GM18868 (cell line): Measurements from ENCODE around the gene IL13.

Source experiments
- ATAC-seq: cut with Tn5 transposase; IDR thresholded peaks from one replicate; pipeline ENCODE4 v1.9.1; 2021; ENCODE audit warnings: mild to moderate bottlenecking, moderate library complexity; ENCODE audit not compliant: unreplicated experiment

IL13 gene

DNA sequence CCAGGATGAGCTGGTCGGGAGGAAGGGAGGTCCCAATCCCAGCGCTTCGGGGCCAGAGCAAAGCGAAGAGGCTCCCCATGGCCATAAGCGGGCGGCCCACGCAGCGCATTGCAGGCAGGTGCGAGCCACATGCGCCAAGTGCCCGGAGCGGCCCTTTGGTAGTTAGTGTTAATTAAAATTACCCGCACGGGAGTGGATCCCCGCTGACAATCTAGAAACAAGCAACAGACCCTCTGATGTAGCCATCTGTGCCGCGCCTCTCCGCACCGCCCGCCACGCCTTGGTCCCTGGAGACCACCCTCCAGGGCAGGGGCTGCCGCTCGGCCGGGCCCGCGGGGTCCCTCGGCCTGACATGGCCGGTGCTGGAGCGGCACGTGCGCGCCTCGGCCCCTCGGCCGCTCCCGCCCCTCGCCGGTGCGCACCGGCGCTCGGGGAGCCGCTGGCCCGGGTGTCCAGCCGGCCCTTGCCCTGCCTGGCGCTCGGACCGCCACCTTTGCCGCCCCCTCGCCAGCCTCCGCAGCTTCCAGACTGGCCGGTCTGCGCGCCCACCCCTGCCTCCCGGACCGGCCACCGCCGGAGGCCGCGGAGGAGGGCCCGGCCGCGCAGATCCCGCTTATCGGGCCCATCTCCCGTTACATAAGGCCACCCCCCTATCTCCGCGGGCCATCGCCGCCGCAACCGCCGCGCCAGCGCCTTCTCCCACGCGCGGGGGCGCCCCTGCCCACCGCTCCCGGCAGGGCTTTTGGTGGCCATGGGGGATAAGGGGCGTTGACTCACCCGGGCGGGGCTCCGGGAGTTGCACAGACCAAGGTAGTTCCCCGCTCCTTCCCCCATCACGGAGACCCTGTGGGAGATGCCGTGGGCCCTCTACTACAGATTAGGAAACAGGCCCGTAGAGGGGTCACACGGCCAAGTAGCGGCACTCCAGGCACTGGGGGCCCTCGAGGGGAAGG, 1.9 kb upstream of the IL13 start:
- ATAC-seq: no peak

DNA sequence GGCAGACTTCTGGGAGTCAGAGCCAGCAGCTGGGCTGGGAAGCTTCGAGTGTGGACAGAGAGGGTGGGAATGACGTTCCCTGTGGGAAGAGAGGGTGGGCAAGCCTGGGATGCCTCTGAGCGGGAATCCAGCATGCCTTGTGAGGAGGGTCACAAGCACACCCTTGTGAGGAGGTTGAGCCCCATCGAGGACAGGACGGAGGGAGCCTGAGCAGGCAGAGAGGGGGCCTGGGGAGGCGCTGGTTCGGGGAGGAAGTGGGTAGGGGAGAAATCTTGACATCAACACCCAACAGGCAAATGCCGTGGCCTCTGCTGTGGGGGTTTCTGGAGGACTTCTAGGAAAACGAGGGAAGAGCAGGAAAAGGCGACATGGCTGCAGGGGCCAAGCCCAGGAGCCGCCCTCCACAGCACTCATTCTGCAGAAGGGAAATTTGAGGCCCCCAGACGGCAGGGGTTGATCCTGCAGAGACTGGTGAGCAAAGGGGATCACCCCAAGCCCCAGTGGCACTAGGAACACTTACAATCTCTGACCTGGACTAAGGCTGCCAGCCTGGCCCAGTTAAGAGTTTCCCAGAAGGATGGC, 1.1 kb upstream of the IL13 start:
- no peak for ATAC-seq

DNA sequence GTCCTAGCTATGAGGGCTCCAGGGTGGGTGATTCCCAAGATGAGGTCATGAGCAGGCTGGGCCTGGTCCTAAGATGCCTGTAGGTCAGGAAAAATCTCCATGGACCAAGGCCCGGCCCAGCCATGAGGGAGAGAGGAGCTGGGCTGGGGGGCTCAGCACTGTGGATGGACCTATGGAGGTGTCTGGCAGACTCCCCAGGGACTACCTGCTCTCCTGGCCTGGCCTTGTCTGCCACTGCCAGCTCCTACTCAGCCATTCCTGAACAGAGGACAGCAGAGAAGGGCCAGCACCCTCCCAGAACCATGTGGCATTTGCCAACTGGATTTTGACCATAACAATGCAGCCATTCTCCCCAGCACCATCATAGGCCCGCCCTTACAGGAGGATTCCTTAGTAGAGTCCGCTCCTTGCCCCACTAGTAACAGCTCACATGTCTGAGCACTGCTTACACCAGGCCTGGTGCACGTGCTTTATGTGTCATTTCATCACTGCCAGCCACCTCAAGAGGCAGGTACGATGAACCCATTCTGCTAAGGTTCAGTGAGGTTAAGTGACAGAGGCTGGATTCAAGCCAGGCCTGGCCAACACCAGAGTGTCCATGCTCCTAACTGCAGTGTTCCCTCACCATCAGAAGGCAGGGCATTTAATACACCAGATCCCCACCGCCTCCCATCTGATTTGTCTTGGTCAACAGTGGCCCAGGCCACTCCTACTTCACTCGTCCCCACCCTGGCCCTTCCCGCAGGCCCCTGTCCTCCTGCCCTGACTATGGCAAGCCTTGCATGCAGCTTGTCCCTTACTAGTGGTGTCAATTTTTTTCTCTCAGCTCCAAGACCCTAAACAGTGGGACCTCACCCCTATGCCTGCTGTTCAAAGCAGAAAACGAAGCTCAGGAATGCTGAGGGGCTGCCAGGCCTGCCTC, 669 bp downstream of the IL13 start:
- no peak for ATAC-seq

DNA sequence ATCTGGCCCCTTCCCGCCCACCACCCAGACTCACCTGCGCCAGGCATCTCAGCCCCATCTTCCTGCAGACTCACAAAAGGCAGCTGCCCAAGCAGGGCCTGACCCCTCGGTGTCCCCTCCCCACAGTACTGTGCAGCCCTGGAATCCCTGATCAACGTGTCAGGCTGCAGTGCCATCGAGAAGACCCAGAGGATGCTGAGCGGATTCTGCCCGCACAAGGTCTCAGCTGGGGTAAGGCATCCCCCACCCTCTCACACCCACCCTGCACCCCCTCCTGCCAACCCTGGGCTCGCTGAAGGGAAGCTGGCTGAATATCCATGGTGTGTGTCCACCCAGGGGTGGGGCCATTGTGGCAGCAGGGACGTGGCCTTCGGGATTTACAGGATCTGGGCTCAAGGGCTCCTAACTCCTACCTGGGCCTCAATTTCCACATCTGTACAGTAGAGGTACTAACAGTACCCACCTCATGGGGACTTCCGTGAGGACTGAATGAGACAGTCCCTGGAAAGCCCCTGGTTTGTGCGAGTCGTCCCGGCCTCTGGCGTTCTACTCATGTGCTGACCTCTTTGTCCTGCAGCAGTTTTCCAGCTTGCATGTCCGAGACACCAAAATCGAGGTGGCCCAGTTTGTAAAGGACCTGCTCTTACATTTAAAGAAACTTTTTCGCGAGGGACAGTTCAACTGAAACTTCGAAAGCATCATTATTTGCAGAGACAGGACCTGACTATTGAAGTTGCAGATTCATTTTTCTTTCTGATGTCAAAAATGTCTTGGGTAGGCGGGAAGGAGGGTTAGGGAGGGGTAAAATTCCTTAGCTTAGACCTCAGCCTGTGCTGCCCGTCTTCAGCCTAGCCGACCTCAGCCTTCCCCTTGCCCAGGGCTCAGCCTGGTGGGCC, 1.9 kb downstream of the IL13 start:
- no peak for ATAC-seq

DNA sequence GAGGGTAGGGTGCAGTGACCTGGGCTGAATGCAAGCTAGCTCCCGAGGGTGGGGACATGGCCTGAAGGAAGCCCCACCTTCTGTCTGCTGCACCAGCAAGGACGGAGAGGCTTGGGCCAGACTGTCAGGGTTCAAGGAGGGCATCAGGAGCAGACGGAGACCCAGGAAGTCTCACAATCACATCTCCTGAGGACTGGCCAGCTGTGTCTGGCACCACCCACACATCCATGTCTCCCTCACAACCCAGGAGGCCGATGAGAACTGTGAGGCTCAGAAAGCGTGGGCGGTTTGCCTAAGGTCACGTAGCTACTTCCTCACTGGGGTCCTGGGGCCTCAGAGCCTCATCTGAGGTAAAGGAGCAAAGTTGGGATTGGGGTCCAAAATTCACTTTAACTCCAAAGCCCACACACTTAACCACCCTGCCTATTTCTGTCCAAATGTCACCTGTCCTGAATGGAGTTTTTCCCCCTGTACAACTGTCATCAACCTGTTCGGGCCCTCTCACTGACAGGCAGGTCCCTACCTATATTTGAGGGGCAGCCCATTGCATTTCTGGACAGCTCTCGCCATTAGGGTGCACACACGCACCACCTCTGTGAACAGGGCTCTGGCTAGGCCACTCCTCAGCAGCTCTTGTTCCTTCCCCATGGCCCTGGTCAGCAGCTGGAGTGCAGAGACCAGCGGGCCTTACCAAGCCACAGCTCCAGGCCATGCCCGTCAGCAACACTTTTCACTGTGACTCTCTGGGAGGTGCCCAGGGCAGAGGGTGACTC, 3.4 kb downstream of the IL13 start:
- ATAC-seq: no peak

DNA sequence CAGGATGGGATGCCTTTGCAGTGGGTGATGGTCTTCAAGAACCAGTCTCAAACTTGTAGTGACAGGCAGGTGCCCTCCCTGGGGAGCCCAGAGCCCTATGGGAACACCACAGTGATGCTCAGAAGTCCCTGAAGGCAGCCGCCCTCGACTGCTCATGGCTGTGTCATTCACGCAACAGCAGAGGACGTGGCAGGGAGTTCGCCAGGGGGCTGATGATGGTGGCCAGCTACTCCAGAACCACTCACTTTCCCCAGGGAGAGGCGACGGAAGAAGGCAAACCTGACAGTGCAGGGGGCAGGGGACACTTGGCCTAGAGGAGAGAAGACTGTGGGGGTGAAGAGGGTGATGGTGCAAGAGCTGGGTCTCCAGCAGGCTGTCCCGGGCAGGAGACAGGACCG, 4.0 kb downstream of the IL13 start:
- ATAC-seq: no peak

DNA sequence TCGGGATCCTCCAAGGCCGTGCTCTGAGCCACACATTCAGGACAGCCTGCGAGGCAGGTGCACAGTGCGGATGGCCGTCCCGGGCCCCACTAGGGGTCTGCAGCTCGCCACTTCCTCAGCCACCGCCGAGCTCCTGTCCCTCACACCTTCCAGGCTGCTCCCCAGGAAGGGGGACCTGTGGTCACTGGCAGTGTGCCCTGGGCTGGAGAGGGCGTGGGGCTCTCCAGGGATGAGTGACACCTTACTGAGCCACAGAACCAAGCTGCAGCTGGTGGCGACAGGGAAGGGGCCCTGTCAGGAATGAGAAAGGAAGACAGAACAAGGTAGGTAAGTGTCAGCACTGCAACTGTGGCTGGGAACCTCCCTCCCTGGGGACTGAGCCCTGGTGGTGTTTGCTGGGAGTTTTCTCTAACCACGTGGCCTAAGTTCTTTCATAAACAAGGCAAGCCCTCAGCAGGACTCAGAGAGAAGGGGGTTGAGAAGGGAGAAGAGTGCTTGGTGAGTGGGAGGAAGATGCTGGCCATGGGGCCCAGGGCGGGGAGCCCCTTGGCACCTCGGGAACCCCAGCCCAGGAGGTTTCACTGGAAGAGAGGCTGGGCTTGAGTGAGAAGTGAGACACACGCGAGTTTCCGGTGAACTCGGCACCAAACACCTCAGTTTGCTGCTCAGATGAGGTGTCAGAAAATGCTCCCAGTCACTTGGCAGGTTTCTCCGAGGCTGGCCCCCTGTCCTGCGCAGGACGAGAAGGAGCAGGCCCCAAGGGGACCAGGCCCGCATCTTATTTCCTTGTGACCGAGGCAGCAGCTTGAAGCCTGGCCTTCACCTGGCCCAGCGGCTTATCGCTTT, 5.2 kb downstream of the IL13 start:
- ATAC-seq: peak; percentile 64

DNA sequence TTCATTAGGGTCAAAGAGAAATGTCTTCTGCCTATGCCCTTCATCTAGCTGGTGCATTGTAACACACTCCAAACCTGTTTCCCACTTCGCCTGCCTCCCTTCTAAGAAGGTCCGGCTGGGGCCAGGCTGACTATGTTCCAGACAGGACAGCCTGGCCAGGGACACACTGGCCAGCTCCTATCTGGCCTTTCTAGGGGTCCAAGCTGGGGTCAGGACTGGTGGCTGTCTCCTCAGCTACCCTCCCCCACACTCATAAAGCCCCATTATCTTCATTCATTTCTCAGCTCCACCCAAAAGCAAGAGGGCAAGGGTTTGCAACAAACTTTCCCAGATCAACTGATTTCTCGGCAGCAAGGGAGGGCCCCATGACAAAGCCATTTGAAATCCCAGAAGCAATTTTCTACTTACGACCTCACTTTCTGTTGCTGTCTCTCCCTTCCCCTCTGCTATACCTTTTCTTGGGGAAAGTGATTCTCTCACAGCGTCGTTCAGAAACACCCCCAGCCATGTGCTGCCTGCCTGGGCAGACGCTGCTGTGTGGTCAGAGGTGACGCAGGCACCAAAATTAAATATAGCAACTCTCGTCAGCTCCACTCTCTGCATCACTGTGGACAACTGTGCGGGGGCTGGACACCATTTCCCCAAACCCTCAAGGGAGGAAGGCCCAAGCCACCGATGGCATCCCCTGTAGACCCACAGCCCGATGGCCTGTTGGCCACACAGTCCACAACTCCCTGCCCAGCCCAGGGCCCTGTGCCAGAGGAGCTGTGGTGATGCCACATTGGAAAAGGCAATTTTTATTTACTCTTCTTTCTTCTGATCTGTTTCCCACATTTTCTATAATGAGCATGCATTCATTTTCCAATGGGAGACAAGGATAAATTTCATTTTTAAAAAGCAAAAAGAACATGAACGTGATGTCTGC, 6.1 kb downstream of the IL13 start:
- peak; percentile 48 for ATAC-seq

DNA sequence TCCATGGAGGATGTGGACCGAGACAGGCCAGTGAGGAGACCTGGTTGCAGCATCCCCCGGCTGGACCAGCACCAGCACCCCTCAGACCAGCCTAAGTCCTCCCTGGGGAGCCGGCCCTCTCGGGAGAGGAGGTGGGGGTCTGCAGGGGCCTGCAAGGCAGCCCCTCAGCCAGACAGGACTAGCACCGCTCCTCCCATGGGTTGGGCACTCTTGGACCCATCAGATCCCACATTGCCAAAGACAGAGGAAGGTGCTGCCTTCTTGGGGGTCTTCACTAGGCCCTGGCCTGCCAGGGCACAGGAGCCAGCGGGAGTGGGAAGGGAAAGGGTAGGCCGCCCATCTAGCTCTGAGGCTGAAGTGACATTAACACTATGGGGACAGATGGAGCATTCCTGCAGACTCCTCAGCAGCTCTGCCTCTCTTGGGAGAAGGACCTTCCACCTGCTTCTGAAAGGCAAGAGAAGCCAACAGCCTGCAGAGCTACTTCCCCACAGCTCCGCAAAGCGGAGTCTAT, 6.8 kb downstream of the IL13 start:
- no peak for ATAC-seq

DNA sequence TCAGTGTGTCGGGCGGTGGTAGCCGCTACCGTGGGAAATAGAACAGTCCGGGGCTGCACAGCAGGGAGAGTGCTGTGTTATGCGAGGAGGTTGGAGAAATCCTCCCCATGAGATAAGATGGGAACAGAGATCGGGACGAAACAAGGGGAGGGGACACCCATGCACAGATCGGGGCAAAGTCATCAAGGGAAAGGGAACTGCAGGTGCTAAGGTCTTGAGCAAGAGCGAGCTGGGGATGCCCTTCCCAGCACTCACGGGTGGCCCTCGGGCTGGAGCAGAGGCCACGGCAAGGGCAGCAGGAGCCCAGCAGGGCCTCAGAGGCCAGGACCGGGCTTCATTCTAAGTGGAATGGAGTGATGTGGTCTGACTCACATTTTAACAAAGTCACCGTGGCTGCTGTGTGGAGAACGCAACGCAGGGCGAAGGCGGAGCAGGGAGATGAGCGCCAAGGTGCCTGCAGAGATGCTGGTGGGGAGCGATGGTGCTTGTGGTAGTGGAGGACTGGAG, 7.7 kb downstream of the IL13 start:
- ATAC-seq: no peak

DNA sequence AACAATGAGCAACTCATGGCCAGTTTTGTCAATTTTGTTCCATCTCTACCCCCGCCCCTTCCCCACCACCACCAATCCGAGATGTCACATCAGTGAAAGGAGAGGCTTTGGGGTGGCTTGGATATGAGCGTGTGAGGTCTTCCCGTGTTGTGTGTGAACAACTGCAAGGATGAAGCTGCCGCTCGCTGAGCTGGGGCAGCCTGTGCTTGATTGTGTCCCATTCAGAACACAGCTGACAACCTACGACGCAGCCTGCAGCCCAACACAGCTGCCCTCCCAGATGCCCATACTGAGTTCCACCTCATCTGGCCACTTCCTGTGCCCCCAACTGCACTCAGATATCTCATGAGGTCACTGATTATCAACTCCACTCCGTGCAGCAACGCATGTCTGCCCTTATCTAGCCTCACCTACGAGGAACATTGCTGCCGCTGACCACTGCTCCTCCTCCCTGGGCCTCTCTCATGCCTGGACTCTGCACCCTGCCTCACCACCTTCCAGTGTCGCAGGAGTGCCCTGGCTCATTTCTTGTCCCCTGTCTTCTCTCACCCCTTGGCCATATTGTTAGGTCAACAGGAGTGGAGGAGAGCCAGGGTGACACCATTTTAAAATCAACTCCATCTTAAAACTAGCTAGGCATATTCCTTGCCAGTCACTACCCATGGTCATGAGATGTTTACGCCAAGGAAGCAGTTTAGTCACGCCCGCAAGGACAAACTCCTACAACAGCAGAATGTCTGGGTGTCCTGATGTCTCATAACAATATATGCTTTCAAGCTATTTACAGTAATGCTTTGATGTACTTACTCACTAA, 8.5 kb downstream of the IL13 start:
- no peak for ATAC-seq

DNA sequence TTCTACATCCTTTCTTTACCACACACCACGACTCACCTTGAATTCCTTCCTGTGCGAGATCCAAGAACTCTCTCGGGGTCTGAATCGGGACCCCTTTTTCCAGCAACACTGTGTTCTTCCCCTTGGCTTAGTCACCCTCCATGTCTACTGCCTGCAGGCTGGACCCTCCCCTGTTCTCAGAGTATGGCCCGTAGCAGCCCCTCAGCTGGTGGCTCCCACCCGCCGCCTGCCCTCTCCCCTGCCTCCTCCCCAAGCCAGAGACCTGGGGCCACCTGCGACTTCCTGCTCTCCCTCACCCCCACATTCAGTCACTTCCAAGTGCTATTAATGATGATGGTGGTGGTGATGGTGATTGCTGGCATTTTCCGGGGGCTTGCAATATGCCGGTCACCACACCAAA, 9.3 kb downstream of the IL13 start:
- no peak for ATAC-seq

DNA sequence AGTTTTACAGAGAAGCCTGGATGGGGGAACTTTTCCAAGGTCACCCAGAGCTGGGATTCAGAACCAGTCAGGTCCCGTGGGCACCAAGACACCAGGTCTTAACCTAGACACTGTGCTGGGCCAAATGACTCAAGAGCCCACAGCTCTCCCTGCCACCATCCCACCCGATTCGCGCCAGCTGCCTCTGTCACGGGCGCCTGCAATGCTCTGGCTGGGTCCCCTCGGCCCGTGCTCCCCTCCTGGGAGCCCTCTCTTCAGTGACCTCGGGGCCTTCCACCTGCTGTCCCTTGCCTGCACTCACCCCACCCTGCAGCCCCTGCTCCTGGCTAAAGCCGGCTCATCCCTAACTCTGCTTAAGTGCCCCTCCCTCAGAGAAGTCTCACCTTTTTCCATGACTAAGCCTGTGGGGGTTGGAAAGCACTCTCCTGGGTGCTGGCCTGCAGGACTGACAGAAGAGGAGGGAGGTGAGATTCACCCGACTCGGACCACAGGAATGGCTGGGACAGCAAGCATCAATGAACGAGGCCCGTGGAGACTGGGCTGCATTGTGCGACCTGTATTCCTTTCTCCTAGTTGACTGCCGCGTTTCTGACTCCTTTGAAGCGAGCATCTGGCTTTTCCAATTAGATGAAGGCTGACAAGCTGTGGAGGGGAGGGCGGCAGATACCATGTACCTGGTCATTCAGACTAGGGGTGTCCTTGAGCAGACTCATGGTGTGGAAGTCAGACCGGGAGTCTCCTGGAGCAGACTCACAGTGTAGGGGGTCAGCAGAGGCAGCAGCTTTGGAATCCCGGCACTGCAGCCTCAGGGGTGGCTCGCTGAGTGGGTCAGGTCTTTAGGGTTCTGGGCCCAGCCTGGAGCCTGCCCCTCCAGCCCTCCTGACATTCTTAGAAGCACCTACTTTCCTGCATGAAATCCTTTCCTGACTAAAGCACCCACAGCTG, 10.1 kb downstream of the IL13 start:
- no peak for ATAC-seq

DNA sequence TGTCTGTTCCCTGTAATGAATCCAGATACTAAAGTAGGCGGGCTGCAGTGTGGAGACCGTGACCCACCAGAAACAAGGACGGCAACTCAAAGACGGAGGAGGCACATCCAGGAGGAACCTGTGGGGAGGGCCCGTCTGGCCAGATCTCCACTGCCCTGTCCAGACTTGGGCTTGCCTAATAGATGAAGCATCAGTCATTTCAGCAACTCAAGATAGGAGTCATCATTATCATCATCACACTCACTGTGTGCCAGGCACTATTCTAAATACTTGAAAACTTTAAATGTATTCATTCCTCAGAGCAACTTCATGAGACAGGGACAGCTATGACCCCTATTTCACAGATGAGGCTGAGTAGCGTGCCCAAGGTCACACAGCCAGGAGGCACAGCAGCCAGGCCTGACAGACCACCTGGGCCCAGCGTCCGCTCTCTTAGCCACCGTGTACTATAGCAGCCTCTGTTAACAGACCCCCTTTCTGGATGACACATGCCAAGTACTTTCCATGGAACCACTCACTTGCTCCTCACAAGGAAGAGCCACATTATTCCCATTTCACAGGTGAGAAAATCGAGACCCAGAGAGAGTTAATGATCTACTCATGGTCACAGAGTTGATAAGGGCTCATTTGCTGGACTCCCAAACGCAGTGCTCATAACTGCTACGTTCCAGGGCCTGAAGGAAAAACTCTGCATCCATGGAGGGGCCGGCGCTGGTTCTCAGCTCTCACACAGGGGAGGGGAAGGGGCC, 10.9 kb downstream of the IL13 start:
- ATAC-seq: no peak

DNA sequence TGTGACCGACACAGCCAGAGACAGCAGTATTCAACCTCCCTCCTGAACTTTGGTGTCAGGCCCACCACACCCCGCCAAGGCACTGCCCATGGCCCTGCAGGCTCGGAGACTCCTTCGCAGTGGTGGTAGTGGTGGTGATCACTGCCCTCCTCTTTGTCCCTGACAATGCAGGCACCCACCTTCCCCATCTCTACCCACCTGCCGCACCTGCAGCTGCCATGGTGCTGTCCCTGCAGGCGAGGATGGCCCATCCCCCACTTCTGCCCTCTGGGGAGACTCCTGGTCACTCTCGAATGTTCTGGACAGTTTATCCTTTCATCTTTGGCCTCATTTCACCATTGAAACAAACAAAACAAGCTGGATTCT, 11.5 kb downstream of the IL13 start:
- ATAC-seq: no peak
